H7 (cell line): Measurements from ENCODE around the gene MANBA. TPM values are rescaled to one million over a fixed set of nuclear protein-coding genes. Genes with fewer than 3 reads are reported as not detected.
"Not testable (repeated sequence)": the region's sequence is repeated elsewhere in the genome, so short reads cannot be mapped to it uniquely, and the experiment has no call there.

Source experiments
- DNase-seq: peaks from one replicate; pipeline ENCODE4 v3.0.0; 2012
- H3K27me3 ChIP-seq: 2 replicates; pipeline ENCODE4 v1.6.0; 2011; ENCODE audit warnings: mild to moderate bottlenecking, low read length; ENCODE audit not compliant: control insufficient read depth, insufficient read depth
- H3K36me3 ChIP-seq: replicated peaks from 2 replicates; pipeline ENCODE4 v1.5.1; 2011; ENCODE audit warnings: low read length; ENCODE audit not compliant: control insufficient read depth, insufficient read depth
- H3K4me3 ChIP-seq: 2 replicates; pipeline ENCODE4 v1.5.1; 2011; ENCODE audit warnings: low read depth, mild to moderate bottlenecking, control low read depth, low read length, moderate library complexity; ENCODE audit not compliant: insufficient read depth
- total RNA-seq: library from RNA; depleted of rRNA; stranded (reverse); fragments of >200 nt; shearing (Covaris generic); gene quantifications from 2 replicates; pipeline ENCODE4 v1.2.3, GENCODE V29; 2014

Gene MANBA
- total RNA-seq, 1 experiment from 2014 or later: 16.1 TPM

GRCh38 chr4:102722740-102723139 is 38.0 kb downstream of the MANBA start:
- no peak for DNase-seq
- no peaks in the 10 kb centered on the region for H3K27me3 ChIP-seq

GRCh38 chr4:102718833-102719575 is 41.8 kb downstream of the MANBA start:
- not testable (repeated sequence) for H3K27me3 ChIP-seq, DNase-seq, H3K36me3 ChIP-seq, H3K4me3 ChIP-seq

More at GRCh38 chr4:102722740-102723139, 38.0 kb downstream of the MANBA start:
- Histone ChIP-seq H3K36me3 (peaks cover 3% of the 10 kb centered on the region), H3K4me3 (no peak overlapping the region)

- no peak overlapping the region for H3K4me3 ChIP-seq
- no peak for DNase-seq
- peaks cover 3% of the 10 kb centered on the region for H3K36me3 ChIP-seq
- H3K27me3 ChIP-seq: no peaks in the 10 kb centered on the region
These were observed 43.2 kb downstream of the MANBA start for GRCh38 chr4:102717448-102718092.

- peaks cover 3% of the 10 kb centered on the region for H3K36me3 ChIP-seq
- DNase-seq: no peak
- no peaks in the 10 kb centered on the region for H3K27me3 ChIP-seq
- H3K4me3 ChIP-seq: no peak overlapping the region
These were observed 45.7 kb downstream of the MANBA start for GRCh38 chr4:102715057-102715456.

GRCh38 chr4:102713774-102714173 is 47.0 kb downstream of the MANBA start:
- not testable (repeated sequence) for H3K4me3 ChIP-seq, H3K27me3 ChIP-seq, DNase-seq, H3K36me3 ChIP-seq

- no peaks in the 10 kb centered on the region for H3K27me3 ChIP-seq
- no peak overlapping the region for H3K4me3 ChIP-seq
- H3K36me3 ChIP-seq: no peaks in the 10 kb centered on the region
- no peak for DNase-seq
These were observed 47.7 kb downstream of the MANBA start for GRCh38 chr4:102713096-102713495.

GRCh38 chr4:102710986-102711385 is 49.8 kb downstream of the MANBA start:
- no peak for DNase-seq
- H3K4me3 ChIP-seq: no peak overlapping the region
- H3K36me3 ChIP-seq: no peaks in the 10 kb centered on the region
- no peaks in the 10 kb centered on the region for H3K27me3 ChIP-seq

GRCh38 chr4:102709060-102709459 is 51.7 kb downstream of the MANBA start:
- not testable (repeated sequence) for DNase-seq, H3K36me3 ChIP-seq, H3K27me3 ChIP-seq, H3K4me3 ChIP-seq

GRCh38 chr4:102707150-102707549 is 53.6 kb downstream of the MANBA start:
- no peaks in the 10 kb centered on the region for H3K27me3 ChIP-seq
- DNase-seq: no peak
- no peak overlapping the region for H3K4me3 ChIP-seq
- no peaks in the 10 kb centered on the region for H3K36me3 ChIP-seq

- DNase-seq: no peak
- no peaks in the 10 kb centered on the region for H3K27me3 ChIP-seq
- H3K36me3 ChIP-seq: no peaks in the 10 kb centered on the region
- no peak overlapping the region for H3K4me3 ChIP-seq
These were observed 55.3 kb downstream of the MANBA start for GRCh38 chr4:102705391-102705935.

GRCh38 chr4:102696758-102697157 is 64.0 kb downstream of the MANBA start:
- Histone ChIP-seq H3K36me3 (no peaks in the 10 kb centered on the region; the same call in 1 of the 2 replicates), H3K4me3 (no peak overlapping the region), H3K27me3 (no peaks in the 10 kb centered on the region)
- DNase-seq: no peak

GRCh38 chr4:102694791-102695190 is 66.0 kb downstream of the MANBA start:
- Histone ChIP-seq H3K4me3 (no peak overlapping the region), H3K36me3 (no peaks in the 10 kb centered on the region; the same call in none of the 2 replicates), H3K27me3 (no peaks in the 10 kb centered on the region)
- no peak for DNase-seq

GRCh38 chr4:102693861-102694260 is 66.9 kb downstream of the MANBA start:
- DNase-seq: no peak
- H3K36me3 ChIP-seq: no peaks in the 10 kb centered on the region; the same call in none of the 2 replicates
- H3K4me3 ChIP-seq: no peak overlapping the region
- no peaks in the 10 kb centered on the region for H3K27me3 ChIP-seq

- Histone ChIP-seq H3K4me3 (no peak overlapping the region), H3K27me3 (no peaks in the 10 kb centered on the region), H3K36me3 (no peaks in the 10 kb centered on the region; the same call in none of the 2 replicates)
- DNase-seq: no peak
These were observed 67.4 kb downstream of the MANBA start for GRCh38 chr4:102693262-102693850.

- H3K4me3 ChIP-seq: no peak overlapping the region
- no peaks in the 10 kb centered on the region; the same call in none of the 2 replicates for H3K36me3 ChIP-seq
- no peaks in the 10 kb centered on the region for H3K27me3 ChIP-seq
- no peak for DNase-seq
These were observed 68.3 kb downstream of the MANBA start for GRCh38 chr4:102692474-102692873.
